Transverse colon (tissue), 4 donors: ENCODE results near the gene ADAM23.

Experiments
- CTCF ChIP-seq, 5 experiments: fragments of 200-600 bp in 3 of 5; fragments of 450-650 bp in 2 of 5; sonication (generic) in 3 of 5; IDR thresholded peaks; 1 replicate in 2 of 5; 2 replicates in 3 of 5; pipeline ENCODE4 v1.5.1; 2016 to 2017; ENCODE audit warnings: antibody characterized with exemption in 5 of 5, inconsistent platforms in 3 of 5, mild to moderate bottlenecking in 2 of 5, moderate library complexity in 1 of 5
- EP300 ChIP-seq: sonication (generic); formaldehyde crosslinking; IDR thresholded peaks from one replicate; pipeline ENCODE4 v1.6.1; 2017; ENCODE audit warnings: antibody characterized with exemption, low read depth
- POLR2A ChIP-seq: fragments of 450-650 bp; IDR thresholded peaks from one replicate; pipeline ENCODE4 v1.6.1; 2016; ENCODE audit warnings: antibody characterized with exemption, mild to moderate bottlenecking, moderate library complexity
- POLR2AphosphoS5 ChIP-seq, 3 donors: sonication (generic); formaldehyde crosslinking; IDR thresholded peaks; one replicate each; pipeline ENCODE4 v1.6.1; 2016; ENCODE audit warnings: antibody characterized with exemption in 3 of 3

- TF ChIP-seq CTCF (IDR thresholded peaks at IDR 0.05) = no peak
- no peak for TF ChIP-seq EP300
- TF ChIP-seq POLR2AphosphoS5 (IDR thresholded peaks at IDR 0.05) = no peak
- no peak for TF ChIP-seq POLR2A
Measured at GRCh38 chr2:206586609-206587008, 143.3 kb downstream of the ADAM23 start.
